ENCODE data around the gene INVS.

Gene INVS

GRCh38 chr9:100308965-100309564, 210.0 kb downstream of the INVS start:
- Histone ChIP-seq H3K4me3 (ENCODE audit: low read depth in 1 of 2, low read length in 2 of 2) (no peak overlapping the region), H2AFZ (ENCODE audit: low read depth, low read length) (no peak overlapping the region), H3K4me1 (ENCODE audit: insufficient read depth, low read length) (no peaks in the 10 kb centered on the region), H3K79me2 (ENCODE audit: insufficient read depth, low read length) (peaks cover 41% of the 10 kb centered on the region), H3K9me3 (ENCODE audit: insufficient read depth, low read length, severe bottlenecking) (no peaks in the 10 kb centered on the region), H3K27ac (ENCODE audit: low read length) (no peak overlapping the region), H3K9ac (ENCODE audit: low read depth, low read length) (no peak overlapping the region), H3K36me3 (ENCODE audit: insufficient read depth, low read length) (peaks cover 80% of the 10 kb centered on the region), H3K4me2 (ENCODE audit: insufficient read depth, low read length) (no peak overlapping the region), H3K27me3 (ENCODE audit: insufficient read depth, low read length, poor library complexity) (no peaks in the 10 kb centered on the region), H4K20me1 (ENCODE audit: insufficient read depth, low read length) (0 out of 2 replicates have a peak, but pooled peaks cover 3% of the 10 kb centered on the region)
- DNase-seq, result no peak
- TF ChIP-seq CTCF (IDR thresholded peaks at IDR 0.05; ENCODE audit: borderline replicate concordance, extremely low read depth, low read length, poor library complexity, severe bottlenecking), result no peak
- no peak for TF ChIP-seq EZH2 (IDR thresholded peaks at IDR 0.05; ENCODE audit: borderline replicate concordance, low read depth, low read length, severe bottlenecking)
- no peak for ATAC-seq (ENCODE audit: insufficient read depth, low read depth)

- Histone ChIP-seq H4K20me1 (ENCODE audit: insufficient read depth, low read length) (peaks cover 3% of the 10 kb centered on the region; the same call in 1 of the 2 replicates), H3K4me3 (ENCODE audit: low read depth in 1 of 2, low read length in 2 of 2) (no peak overlapping the region), H3K4me2 (ENCODE audit: insufficient read depth, low read length) (no peak overlapping the region), H3K27me3 (ENCODE audit: insufficient read depth, low read length, poor library complexity) (no peaks in the 10 kb centered on the region), H2AFZ (ENCODE audit: low read depth, low read length) (no peak overlapping the region), H3K27ac (ENCODE audit: low read length) (no peak overlapping the region), H3K36me3 (ENCODE audit: insufficient read depth, low read length) (peaks cover 80% of the 10 kb centered on the region), H3K79me2 (ENCODE audit: insufficient read depth, low read length) (peaks cover 45% of the 10 kb centered on the region), H3K9ac (ENCODE audit: low read depth, low read length) (no peak overlapping the region), H3K4me1 (ENCODE audit: insufficient read depth, low read length) (no peaks in the 10 kb centered on the region), H3K9me3 (ENCODE audit: insufficient read depth, low read length, severe bottlenecking) (no peaks in the 10 kb centered on the region)
- TF ChIP-seq CTCF (IDR thresholded peaks at IDR 0.05; ENCODE audit: borderline replicate concordance, extremely low read depth, low read length, poor library complexity, severe bottlenecking) (no peak), EZH2 (IDR thresholded peaks at IDR 0.05; ENCODE audit: borderline replicate concordance, low read depth, low read length, severe bottlenecking) (no peak)
- ATAC-seq (ENCODE audit: insufficient read depth, low read depth), result no peak
- DNase-seq, result no peak
Observed at GRCh38 chr9:100309992-100310391, 210.9 kb downstream of the INVS start.

GRCh38 chr9:100315561-100315960, 216.5 kb downstream of the INVS start:
- TF ChIP-seq EZH2 (IDR thresholded peaks at IDR 0.05; ENCODE audit: borderline replicate concordance, low read depth, low read length, severe bottlenecking) (no peak), CTCF (IDR thresholded peaks at IDR 0.05; ENCODE audit: borderline replicate concordance, extremely low read depth, low read length, poor library complexity, severe bottlenecking) (no peak)
- Histone ChIP-seq H3K27ac (ENCODE audit: low read length) (no peak overlapping the region), H3K27me3 (ENCODE audit: insufficient read depth, low read length, poor library complexity) (no peaks in the 10 kb centered on the region), H3K9me3 (ENCODE audit: insufficient read depth, low read length, severe bottlenecking) (no peaks in the 10 kb centered on the region), H4K20me1 (ENCODE audit: insufficient read depth, low read length) (peaks cover 7% of the 10 kb centered on the region; the same call in 1 of the 2 replicates), H3K4me2 (ENCODE audit: insufficient read depth, low read length) (no peak overlapping the region), H3K9ac (ENCODE audit: low read depth, low read length) (no peak overlapping the region), H3K36me3 (ENCODE audit: insufficient read depth, low read length) (peaks cover 80% of the 10 kb centered on the region), H2AFZ (ENCODE audit: low read depth, low read length) (no peak overlapping the region), H3K4me1 (ENCODE audit: insufficient read depth, low read length) (no peaks in the 10 kb centered on the region), H3K4me3 (ENCODE audit: low read depth in 1 of 2, low read length in 2 of 2) (no peak overlapping the region), H3K79me2 (ENCODE audit: insufficient read depth, low read length) (peaks cover 56% of the 10 kb centered on the region)
- DNase-seq, result no peak
- no peak for ATAC-seq (ENCODE audit: insufficient read depth, low read depth)
